ENCODE results near the gene LTBP1.

Gene LTBP1

DNA sequence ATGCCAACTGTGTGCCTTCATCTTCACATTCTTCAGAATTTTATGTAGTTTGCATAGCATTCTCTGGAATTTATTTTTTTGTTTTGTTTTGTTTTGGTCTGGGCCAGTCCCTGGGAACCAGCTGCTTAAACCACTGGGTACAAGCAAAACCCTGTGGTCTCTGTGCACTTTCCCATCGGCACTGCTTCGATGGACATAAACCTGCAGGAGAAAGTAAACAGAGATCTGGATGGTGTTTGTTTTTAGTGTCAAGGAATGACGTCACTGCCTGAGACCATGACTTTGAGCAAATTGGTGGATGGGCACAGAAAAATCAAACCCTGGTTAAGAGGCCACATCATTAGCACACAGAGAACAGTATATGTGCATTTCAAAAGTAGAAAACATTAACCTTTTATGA lies 465.0 kb downstream of the LTBP1 start:
- Histone ChIP-seq H3K9me3 (ENCODE audit: control insufficient read depth, insufficient read depth, low read length) (peaks cover 3% of the 10 kb centered on the region), H3K9ac (ENCODE audit: low read depth, low read length) (no peak overlapping the region), H3K4me1 (ENCODE audit: control insufficient read depth, insufficient read depth, low read length) (no peaks in the 10 kb centered on the region), H3K4me3 (ENCODE audit: low read depth, low read length) (no peak overlapping the region), H3K36me3 (ENCODE audit: control insufficient read depth, insufficient read depth, low read length) (no peaks in the 10 kb centered on the region), H3K27me3 (ENCODE audit: control insufficient read depth, insufficient read depth, low read length) (no peaks in the 10 kb centered on the region)

DNA sequence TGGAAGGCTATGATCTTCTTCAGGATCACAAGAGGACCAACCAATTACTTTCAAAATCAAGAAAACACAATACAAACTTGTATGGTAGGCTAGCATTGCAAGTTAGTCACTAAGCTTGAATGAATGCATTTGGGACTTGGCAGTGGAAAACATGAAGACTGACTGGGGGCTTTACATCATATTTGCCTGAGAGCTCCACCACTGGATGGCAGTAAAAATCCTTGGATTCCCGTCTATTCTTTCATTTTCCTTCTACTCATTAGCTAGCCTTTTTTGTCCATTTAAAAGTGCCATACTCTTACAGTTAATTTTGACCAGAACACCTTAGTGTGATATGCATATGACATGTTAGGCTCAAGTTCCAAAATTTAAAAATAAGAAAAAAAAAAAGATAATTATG lies 466.2 kb downstream of the LTBP1 start:
- no peak overlapping the region for H3K9ac ChIP-seq (ENCODE audit: low read depth, low read length)
- H3K4me1 ChIP-seq (ENCODE audit: control insufficient read depth, insufficient read depth, low read length): no peaks in the 10 kb centered on the region
- peaks cover 3% of the 10 kb centered on the region for H3K9me3 ChIP-seq (ENCODE audit: control insufficient read depth, insufficient read depth, low read length)
- H3K4me3 ChIP-seq (ENCODE audit: low read depth, low read length): no peak overlapping the region
- no peaks in the 10 kb centered on the region for H3K27me3 ChIP-seq (ENCODE audit: control insufficient read depth, insufficient read depth, low read length)
- H3K36me3 ChIP-seq (ENCODE audit: control insufficient read depth, insufficient read depth, low read length): no peaks in the 10 kb centered on the region

DNA sequence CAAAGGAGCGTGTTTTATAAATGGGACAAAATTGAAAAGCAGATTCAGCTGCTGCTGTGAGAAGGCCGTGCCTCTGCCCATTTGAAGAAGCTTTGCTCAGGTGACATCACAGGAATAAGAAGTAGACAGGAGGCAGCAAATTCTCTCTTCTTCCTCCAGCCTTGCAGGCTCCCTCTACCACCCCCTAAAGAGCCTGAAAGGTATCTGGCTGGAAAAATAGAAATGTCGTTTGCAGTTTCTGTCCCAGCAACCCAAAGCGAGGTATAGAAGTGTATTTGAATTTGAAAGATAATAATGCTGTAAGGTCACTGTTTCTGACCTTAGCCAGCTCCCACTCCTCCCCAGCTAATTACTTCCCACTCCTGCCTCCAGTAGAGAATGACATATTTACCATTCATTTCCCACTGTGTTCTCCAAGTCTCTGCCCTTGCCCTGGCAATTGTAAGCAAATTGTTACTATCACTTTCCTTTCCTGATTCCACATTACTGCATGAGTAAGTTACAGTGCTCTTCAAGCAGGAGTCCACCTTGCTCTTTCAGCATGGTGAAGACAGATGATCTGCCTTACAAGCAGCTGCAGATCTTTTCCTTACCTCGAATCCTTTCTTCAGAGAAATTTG lies 472.9 kb downstream of the LTBP1 start:
- H3K27me3 ChIP-seq (ENCODE audit: control insufficient read depth, insufficient read depth, low read length): no peaks in the 10 kb centered on the region
- no peak overlapping the region for H3K9ac ChIP-seq (ENCODE audit: low read depth, low read length)
- H3K9me3 ChIP-seq (ENCODE audit: control insufficient read depth, insufficient read depth, low read length): no peaks in the 10 kb centered on the region
- no peaks in the 10 kb centered on the region for H3K4me1 ChIP-seq (ENCODE audit: control insufficient read depth, insufficient read depth, low read length)
- no peaks in the 10 kb centered on the region for H3K36me3 ChIP-seq (ENCODE audit: control insufficient read depth, insufficient read depth, low read length)
- H3K4me3 ChIP-seq (ENCODE audit: low read depth, low read length): no peak overlapping the region

DNA sequence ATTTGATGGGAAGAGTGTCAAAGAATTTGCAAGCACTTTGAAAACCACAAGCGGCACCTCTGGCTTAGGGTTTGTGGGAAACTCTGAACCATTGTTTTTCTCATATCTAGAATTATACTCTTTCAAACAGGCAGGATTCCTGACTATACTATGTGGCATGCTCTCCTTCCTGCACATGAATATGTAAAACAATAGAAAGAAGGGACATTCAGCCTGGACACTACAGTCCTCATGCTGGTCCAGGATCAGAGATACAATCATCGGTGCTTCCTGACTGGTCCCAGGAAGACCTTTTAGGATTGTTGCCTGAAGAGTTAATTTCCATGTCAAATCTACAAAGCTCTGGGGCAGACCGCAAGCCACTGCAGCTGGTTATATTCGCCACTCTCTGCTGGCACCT lies 474.0 kb downstream of the LTBP1 start:
- no peaks in the 10 kb centered on the region for H3K36me3 ChIP-seq (ENCODE audit: control insufficient read depth, insufficient read depth, low read length)
- H3K27me3 ChIP-seq (ENCODE audit: control insufficient read depth, insufficient read depth, low read length): no peaks in the 10 kb centered on the region
- no peak overlapping the region for H3K4me3 ChIP-seq (ENCODE audit: low read depth, low read length)
- H3K9ac ChIP-seq (ENCODE audit: low read depth, low read length): no peak overlapping the region
- no peaks in the 10 kb centered on the region for H3K4me1 ChIP-seq (ENCODE audit: control insufficient read depth, insufficient read depth, low read length)
- no peaks in the 10 kb centered on the region for H3K9me3 ChIP-seq (ENCODE audit: control insufficient read depth, insufficient read depth, low read length)

DNA sequence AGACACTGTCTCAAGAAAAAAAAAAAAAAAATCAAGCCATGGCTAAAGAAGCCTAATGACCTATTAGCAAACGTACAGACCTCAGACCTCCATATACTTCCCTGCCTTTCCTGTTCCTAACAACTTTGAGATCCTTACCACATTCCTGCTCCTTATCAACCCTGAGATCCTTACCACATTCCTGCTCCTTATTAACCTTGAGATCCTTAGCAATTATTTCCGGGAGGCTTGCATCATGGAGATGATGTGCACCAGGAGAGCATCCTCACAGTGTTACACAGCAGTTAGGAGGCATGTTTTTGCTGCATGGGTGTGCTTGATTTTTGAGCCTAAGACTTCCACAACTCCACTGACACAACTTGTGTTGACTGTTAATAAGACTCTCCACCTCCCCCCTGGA lies 475.1 kb downstream of the LTBP1 start:
- H3K4me1 ChIP-seq (ENCODE audit: control insufficient read depth, insufficient read depth, low read length): no peaks in the 10 kb centered on the region
- H3K4me3 ChIP-seq (ENCODE audit: low read depth, low read length): no peak overlapping the region
- no peaks in the 10 kb centered on the region for H3K27me3 ChIP-seq (ENCODE audit: control insufficient read depth, insufficient read depth, low read length)
- H3K36me3 ChIP-seq (ENCODE audit: control insufficient read depth, insufficient read depth, low read length): no peaks in the 10 kb centered on the region
- H3K9me3 ChIP-seq (ENCODE audit: control insufficient read depth, insufficient read depth, low read length): no peaks in the 10 kb centered on the region
- H3K9ac ChIP-seq (ENCODE audit: low read depth, low read length): no peak overlapping the region

DNA sequence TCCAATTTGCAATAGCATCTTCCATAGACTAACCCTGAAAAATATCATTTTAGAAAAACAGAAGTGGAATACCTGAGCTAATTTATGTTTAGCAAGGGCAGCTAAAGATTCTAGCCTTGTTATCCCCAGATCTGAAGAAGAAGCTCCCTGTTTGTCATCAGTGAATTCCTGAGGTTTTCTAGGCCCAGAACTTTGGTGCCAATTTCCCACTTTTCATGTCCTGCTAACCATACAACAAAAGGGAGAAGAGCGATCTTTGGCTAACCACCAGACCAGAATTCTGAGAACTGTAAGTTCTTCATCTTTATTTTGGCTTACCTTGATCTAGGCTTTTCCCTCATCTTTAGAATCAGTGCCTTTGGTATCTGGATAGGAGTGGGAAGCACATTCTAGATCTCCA lies 478.4 kb downstream of the LTBP1 start:
- Histone ChIP-seq H3K36me3 (ENCODE audit: control insufficient read depth, insufficient read depth, low read length) (no peaks in the 10 kb centered on the region), H3K4me3 (ENCODE audit: low read depth, low read length) (no peak overlapping the region), H3K4me1 (ENCODE audit: control insufficient read depth, insufficient read depth, low read length) (no peaks in the 10 kb centered on the region), H3K27me3 (ENCODE audit: control insufficient read depth, insufficient read depth, low read length) (no peaks in the 10 kb centered on the region), H3K9ac (ENCODE audit: low read depth, low read length) (no peak overlapping the region), H3K9me3 (ENCODE audit: control insufficient read depth, insufficient read depth, low read length) (no peaks in the 10 kb centered on the region)

DNA sequence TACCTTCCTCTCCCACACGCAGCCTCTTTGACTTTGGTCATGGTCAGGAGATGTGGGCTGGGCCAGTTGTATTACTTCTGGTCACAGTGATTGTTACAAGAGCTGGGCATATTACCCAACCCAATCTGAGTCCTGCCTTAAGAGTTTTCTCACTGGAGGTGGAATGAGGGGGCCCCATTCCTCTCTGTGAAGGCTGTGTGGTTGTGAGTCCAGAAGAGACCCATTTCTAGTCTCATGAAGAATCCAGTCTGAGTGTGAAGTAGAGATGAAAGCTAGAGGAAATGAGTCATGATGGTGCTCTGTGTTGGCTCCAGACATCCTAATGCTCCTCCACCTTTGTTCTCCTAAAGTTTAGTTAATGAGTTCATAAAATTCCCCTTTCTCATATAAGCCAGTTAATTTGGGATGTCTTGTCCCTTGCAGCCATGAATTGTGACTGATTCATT lies 478.9 kb downstream of the LTBP1 start:
- no peaks in the 10 kb centered on the region for H3K4me1 ChIP-seq (ENCODE audit: control insufficient read depth, insufficient read depth, low read length)
- no peak overlapping the region for H3K4me3 ChIP-seq (ENCODE audit: low read depth, low read length)
- no peak overlapping the region for H3K9ac ChIP-seq (ENCODE audit: low read depth, low read length)
- H3K36me3 ChIP-seq (ENCODE audit: control insufficient read depth, insufficient read depth, low read length): no peaks in the 10 kb centered on the region
- H3K9me3 ChIP-seq (ENCODE audit: control insufficient read depth, insufficient read depth, low read length): no peaks in the 10 kb centered on the region
- H3K27me3 ChIP-seq (ENCODE audit: control insufficient read depth, insufficient read depth, low read length): no peaks in the 10 kb centered on the region

DNA sequence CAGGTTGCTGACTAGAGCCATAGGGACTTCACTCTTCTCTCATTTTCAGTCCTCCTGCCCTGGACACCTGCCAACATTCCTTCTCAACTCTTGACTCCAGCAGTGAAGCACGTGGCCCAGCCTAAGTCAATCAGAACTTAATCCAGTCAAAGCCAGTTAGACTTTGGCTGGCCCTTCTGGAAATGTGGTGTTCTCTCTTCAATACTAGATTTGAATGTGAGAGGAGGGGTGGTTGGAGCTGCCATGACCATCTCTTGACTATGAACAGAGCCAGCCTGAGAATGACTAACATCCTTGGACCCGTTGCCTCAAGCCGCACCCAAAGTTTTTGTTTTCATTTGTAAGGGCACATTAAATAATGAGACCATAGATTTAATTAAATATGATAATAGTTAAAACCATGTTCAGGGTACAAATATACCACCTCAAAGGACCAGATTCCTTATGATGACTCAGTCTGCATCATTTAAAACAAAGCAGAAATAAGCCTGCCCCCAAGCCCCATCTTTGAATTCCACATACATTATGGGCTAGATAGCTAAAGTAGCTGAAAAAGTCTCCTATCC lies 480.0 kb downstream of the LTBP1 start:
- H3K4me3 ChIP-seq (ENCODE audit: low read depth, low read length): no peak overlapping the region
- no peaks in the 10 kb centered on the region for H3K36me3 ChIP-seq (ENCODE audit: control insufficient read depth, insufficient read depth, low read length)
- no peak overlapping the region for H3K9ac ChIP-seq (ENCODE audit: low read depth, low read length)
- H3K27me3 ChIP-seq (ENCODE audit: control insufficient read depth, insufficient read depth, low read length): no peaks in the 10 kb centered on the region
- H3K9me3 ChIP-seq (ENCODE audit: control insufficient read depth, insufficient read depth, low read length): no peaks in the 10 kb centered on the region
- no peaks in the 10 kb centered on the region for H3K4me1 ChIP-seq (ENCODE audit: control insufficient read depth, insufficient read depth, low read length)

DNA sequence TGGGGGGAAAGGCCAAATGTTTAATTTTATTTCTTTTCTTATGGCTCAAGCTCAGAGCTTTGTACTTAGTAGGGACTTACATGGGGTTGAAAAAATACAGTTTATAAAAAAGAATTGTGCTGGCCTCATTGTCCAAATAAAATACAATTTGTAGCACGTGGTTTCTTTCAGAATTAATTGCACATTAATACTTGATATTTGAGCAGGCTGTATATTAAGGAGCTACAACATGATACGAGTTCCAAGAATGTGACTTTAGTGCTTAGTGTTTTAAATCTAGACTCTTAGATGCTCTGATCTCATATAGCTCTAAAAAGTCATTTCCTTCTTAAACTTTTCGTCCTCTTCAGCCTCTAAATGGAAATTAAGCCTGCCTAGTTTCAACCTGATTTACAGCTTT lies 483.3 kb downstream of the LTBP1 start:
- no peaks in the 10 kb centered on the region for H3K4me1 ChIP-seq (ENCODE audit: control insufficient read depth, insufficient read depth, low read length)
- no peaks in the 10 kb centered on the region for H3K36me3 ChIP-seq (ENCODE audit: control insufficient read depth, insufficient read depth, low read length)
- no peak overlapping the region for H3K4me3 ChIP-seq (ENCODE audit: low read depth, low read length)
- no peak overlapping the region for H3K9ac ChIP-seq (ENCODE audit: low read depth, low read length)
- H3K27me3 ChIP-seq (ENCODE audit: control insufficient read depth, insufficient read depth, low read length): no peaks in the 10 kb centered on the region
- no peaks in the 10 kb centered on the region for H3K9me3 ChIP-seq (ENCODE audit: control insufficient read depth, insufficient read depth, low read length)

DNA sequence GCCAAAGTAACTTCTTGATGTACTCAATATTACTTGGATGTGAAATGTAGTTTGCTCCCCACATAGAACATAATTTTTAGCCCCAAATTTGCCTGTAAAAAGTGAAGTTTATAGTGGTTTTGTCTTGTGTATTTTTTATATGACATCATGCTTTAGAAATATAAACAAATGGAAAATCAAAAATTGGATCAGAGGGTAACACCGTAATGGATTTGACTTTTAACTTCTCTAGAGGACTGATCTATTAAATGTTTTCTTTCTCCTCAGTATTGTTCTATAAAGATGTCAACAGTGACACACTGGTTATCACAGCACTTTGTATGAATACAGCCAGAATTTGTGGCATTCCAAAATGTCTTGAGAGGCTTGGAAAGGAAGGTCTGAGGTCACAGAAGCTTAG lies 484.1 kb downstream of the LTBP1 start:
- H3K9ac ChIP-seq (ENCODE audit: low read depth, low read length): no peak overlapping the region
- H3K9me3 ChIP-seq (ENCODE audit: control insufficient read depth, insufficient read depth, low read length): no peaks in the 10 kb centered on the region
- no peaks in the 10 kb centered on the region for H3K36me3 ChIP-seq (ENCODE audit: control insufficient read depth, insufficient read depth, low read length)
- H3K27me3 ChIP-seq (ENCODE audit: control insufficient read depth, insufficient read depth, low read length): no peaks in the 10 kb centered on the region
- no peak overlapping the region for H3K4me3 ChIP-seq (ENCODE audit: low read depth, low read length)
- H3K4me1 ChIP-seq (ENCODE audit: control insufficient read depth, insufficient read depth, low read length): no peaks in the 10 kb centered on the region

DNA sequence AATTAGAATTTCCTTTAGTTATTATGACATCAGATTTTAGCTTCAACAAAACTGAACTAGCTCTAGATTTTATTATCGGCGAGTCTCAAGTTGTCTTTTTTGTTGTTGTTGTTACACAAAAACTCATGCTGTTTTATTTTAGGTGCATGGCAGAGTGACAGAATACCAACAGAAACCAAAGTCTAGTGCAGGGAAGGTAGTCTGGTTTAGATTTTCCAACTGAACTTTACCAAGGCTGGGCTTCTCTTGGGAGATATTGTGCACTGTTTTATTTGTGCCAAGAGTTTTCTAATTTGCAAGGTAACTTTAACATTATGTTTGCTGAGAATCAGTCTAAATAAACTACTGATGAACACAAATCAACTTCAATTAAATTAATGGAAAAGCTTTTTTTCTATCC lies 486.1 kb downstream of the LTBP1 start:
- H3K36me3 ChIP-seq (ENCODE audit: control insufficient read depth, insufficient read depth, low read length): no peaks in the 10 kb centered on the region
- no peak overlapping the region for H3K9ac ChIP-seq (ENCODE audit: low read depth, low read length)
- no peaks in the 10 kb centered on the region for H3K4me1 ChIP-seq (ENCODE audit: control insufficient read depth, insufficient read depth, low read length)
- no peaks in the 10 kb centered on the region for H3K9me3 ChIP-seq (ENCODE audit: control insufficient read depth, insufficient read depth, low read length)
- H3K4me3 ChIP-seq (ENCODE audit: low read depth, low read length): no peak overlapping the region
- H3K27me3 ChIP-seq (ENCODE audit: control insufficient read depth, insufficient read depth, low read length): no peaks in the 10 kb centered on the region

DNA sequence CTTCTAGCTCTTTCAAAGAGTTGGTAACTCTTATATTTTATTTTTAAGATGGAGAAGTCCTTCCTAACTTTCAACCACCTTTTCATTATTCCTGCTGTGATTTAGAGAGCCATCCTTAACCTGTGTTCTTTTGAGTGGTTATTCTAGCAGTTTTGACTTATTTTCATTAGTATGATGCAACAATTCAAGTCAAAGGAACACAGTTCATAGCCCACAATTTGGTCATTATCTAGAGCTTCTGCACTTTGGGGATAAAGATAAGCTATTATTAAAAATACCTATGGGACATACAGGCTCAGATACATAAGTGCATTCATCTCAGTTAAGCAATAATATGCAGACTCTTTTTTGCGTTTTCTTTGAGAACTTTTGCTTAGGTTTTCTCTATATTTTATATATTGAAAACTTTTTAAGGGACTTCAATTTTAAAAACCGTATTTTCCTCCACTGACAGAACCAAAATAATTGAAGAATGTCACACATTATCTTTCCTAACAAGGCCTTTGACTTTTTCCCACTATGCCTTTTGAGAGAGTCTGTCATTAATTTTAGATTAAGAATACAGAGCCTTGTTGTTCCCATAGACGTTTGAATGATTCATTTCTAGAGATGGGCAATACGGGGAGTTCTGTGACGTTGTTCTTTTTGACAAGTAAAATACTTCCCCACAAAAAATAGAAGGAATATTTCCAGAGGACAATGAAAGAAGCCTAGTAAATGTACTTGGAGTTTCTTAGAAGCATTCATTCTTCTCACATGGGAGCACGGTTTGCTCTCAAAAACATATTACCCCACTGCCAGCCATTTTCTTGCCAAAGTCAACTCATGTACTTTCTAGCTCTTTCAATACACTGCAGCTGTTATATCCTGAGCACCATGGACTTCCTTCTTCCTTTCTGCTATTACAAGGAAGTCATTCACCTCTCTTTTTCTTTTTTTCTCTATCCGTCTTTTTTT lies 486.8 kb downstream of the LTBP1 start:
- no peak overlapping the region for H3K9ac ChIP-seq (ENCODE audit: low read depth, low read length)
- no peaks in the 10 kb centered on the region for H3K4me1 ChIP-seq (ENCODE audit: control insufficient read depth, insufficient read depth, low read length)
- H3K9me3 ChIP-seq (ENCODE audit: control insufficient read depth, insufficient read depth, low read length): no peaks in the 10 kb centered on the region
- no peak overlapping the region for H3K4me3 ChIP-seq (ENCODE audit: low read depth, low read length)
- H3K27me3 ChIP-seq (ENCODE audit: control insufficient read depth, insufficient read depth, low read length): no peaks in the 10 kb centered on the region
- no peaks in the 10 kb centered on the region for H3K36me3 ChIP-seq (ENCODE audit: control insufficient read depth, insufficient read depth, low read length)

Measured in iPS-15b (cell line).